Bronchial epithelial cell (primary cell): ENCODE results near the gene CEACAM7. TPM values are rescaled to one million over a fixed set of nuclear protein-coding genes. Genes with fewer than 3 reads are reported as not detected.
"Not testable (repeated sequence)": the region's sequence is repeated elsewhere in the genome, so short reads cannot be mapped to it uniquely, and the experiment has no call there.

Experiments used
- DNase-seq: peaks from one replicate; pipeline ENCODE4 v3.0.0-alpha.2; 2010; ENCODE audit warnings: low read depth
- FAIRE-seq: peaks from 2 replicates; lab custom pipeline; 2011; peaks lifted over from hg19 to GRCh38; lab: Jason Lieb, UNC
- H3K27me3 ChIP-seq: 2 replicates; pipeline ENCODE4 v1.5.1; 2011; ENCODE audit warnings: low read length; ENCODE audit not compliant: control insufficient read depth, insufficient read depth
- H3K36me3 ChIP-seq: 2 replicates; pipeline ENCODE4 v1.5.1; 2011; ENCODE audit warnings: low read length; ENCODE audit not compliant: control insufficient read depth, insufficient read depth
- H3K4me3 ChIP-seq: 2 replicates; pipeline ENCODE4 v1.5.1; 2011; ENCODE audit warnings: mild to moderate bottlenecking, low read depth, low read length, control low read depth
- CTCF ChIP-seq: IDR thresholded peaks from 2 replicates; pipeline ENCODE4 v1.5.1; 2011; ENCODE audit warnings: mild to moderate bottlenecking, moderate library complexity, low read length, control low read depth, inconsistent platforms; ENCODE audit not compliant: insufficient read depth, severe bottlenecking
- total RNA-seq: library from RNA; depleted of rRNA; stranded (reverse); fragments of >200 nt; gene quantifications from 2 replicates; pipeline ENCODE4 v1.2.1, GENCODE V29; 2014

CEACAM7 gene
- total RNA-seq, 1 donor from 2014 or later = 0.79 TPM

- FAIRE-seq (no peak), DNase-seq (no peak)
- no peak for TF ChIP-seq CTCF
- Histone ChIP-seq H3K27me3 (peaks cover 4% of the 10 kb centered on the region), H3K4me3 (no peak overlapping the region), H3K36me3 (no peaks in the 10 kb centered on the region)
Observed at GRCh38 chr19:41720103-41720502, 32.0 kb upstream of the CEACAM7 start.

DNA sequence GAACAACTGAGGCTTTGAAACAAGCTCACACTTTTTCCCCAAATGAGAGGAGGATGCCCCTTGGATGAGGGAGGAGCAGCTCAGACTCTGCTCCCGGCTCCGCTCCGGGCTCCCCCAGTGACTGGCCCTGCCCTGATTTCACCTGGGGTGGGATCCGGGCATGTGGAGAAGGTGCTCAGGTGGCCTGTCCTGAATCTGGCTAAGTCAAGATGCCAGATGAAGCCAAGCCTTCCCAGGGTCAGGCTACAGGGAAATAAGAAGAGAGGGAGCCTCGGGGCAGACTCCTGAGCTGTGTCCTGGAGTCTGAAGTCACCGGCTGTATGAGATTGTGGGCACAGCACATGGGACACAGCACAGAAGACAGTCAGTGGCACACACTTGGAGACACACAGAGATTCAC is 30.7 kb upstream of the CEACAM7 start:
- no peak for DNase-seq
- peaks cover 4% of the 10 kb centered on the region for H3K27me3 ChIP-seq
- no peak for FAIRE-seq
- H3K36me3 ChIP-seq = no peaks in the 10 kb centered on the region
- no peak for TF ChIP-seq CTCF
- no peak overlapping the region for H3K4me3 ChIP-seq

GRCh38 chr19:41714598-41714997 is 26.5 kb upstream of the CEACAM7 start:
- DNase-seq (no peak), FAIRE-seq (peak; percentile 47)
- no peak for TF ChIP-seq CTCF
- no peaks in the 10 kb centered on the region for H3K36me3 ChIP-seq
- peaks cover 4% of the 10 kb centered on the region for H3K27me3 ChIP-seq
- H3K4me3 ChIP-seq = no peak overlapping the region

DNA sequence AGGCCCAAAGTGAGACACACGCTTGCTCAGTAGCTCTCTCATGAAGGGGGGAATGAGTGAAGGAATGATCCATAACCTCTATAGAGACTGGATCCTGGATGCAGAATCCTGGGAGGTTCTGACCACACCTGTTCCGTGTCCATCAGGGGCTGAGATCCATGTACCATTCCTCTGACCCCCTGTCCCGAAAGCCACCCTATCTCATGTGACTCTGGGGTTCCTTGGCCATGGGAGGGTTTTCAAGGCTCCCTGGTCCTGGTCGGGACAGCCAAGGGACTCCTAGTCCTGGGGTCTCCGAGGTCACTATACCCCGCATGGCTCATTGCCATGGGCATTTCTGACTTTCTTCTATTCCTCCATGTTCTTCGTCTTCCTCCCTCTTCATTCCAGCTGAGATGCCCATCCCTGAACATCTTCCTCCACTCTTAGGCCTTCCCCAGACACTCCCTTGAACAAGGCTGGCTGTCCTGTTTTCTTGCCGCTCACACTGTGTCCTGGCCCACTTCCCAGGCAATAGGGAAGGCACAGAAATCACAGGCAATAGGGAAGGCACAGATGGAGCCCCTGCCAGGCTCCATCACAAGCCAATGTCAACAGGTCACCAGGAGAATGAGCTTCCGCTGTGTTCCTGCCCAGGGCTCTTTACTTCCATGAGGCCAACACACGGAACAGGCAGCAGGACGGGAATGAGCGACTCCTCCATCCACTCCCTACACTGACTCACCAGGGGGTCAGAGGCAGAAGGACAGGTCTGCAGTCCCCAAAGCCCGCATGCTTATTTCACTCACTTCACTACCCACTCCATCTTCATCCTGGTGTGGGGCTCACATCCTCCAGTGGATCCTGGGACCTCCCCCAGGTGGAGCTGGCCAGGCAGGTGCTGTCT is 23.5 kb upstream of the CEACAM7 start:
- H3K27me3 ChIP-seq = peaks cover 2% of the 10 kb centered on the region
- DNase-seq (no peak), FAIRE-seq (peak; percentile 40)
- no peaks in the 10 kb centered on the region for H3K36me3 ChIP-seq
- H3K4me3 ChIP-seq = no peak overlapping the region
- TF ChIP-seq CTCF = no peak

DNA sequence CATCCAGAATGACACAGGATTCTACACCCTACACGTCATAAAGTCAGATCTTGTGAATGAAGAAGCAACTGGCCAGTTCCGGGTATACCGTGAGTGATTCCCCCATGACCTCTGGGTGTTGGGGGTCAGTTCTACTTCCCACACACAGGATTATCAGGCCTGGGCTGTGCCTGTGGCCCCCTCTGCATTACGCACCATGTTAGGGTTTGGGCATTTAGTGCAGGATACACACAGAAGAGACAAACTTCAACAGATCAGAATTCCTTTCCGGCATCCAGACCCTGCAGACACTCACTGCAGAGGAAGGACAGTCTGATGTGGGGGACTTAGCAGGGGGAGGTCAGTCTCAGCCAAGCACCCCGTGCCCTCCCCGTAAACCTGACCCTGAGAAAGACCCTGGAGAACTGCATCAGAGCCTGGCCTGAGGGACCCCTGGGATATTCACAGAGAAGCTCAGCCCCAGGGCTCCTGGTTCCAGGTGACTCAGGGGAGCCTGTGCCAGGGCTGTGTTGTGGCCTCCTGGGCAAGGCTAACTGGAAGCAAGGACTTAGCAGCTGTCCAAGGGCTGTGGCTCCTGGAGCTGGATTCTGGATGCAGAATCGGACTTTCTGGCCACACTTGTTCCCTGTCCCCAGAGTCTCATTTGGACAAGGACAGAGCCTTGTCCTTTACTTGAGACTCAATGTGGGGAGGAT is 22.0 kb upstream of the CEACAM7 start:
- DNase-seq = no peak
- no peak for FAIRE-seq
- Histone ChIP-seq H3K36me3 (no peaks in the 10 kb centered on the region), H3K27me3 (no peaks in the 10 kb centered on the region), H3K4me3 (no peak overlapping the region)
- TF ChIP-seq CTCF = no peak

DNA sequence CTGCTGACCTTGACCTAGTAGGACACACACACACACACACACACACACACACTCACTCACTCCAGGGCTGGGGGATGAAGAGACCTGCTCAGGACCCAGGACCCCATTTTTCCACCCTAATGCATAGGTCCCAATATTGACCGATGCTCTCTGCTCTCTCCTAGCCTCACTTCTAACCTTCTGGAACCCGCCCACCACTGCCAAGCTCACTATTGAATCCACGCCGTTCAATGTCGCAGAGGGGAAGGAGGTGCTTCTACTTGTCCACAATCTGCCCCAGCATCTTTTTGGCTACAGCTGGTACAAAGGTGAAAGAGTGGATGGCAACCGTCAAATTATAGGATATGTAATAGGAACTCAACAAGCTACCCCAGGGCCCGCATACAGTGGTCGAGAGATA is 21.4 kb upstream of the CEACAM7 start:
- H3K27me3 ChIP-seq, DNase-seq: not testable (repeated sequence)
- FAIRE-seq = peak; percentile 28

More for the DNA sequence above, 21.4 kb upstream of the CEACAM7 start:
- not testable (repeated sequence) for H3K36me3 ChIP-seq, H3K4me3 ChIP-seq
